Measurements from ENCODE around the gene ASNSD1. TPM values are rescaled to one million over a fixed set of nuclear protein-coding genes. Genes with fewer than 3 reads are reported as not detected.

The ASNSD1 gene
- total and polyA plus RNA-seq, 2 of the 8 experiments (the other 6 are each of a cell fraction or from before 2014, with no cell fraction given) = 14.1 to 44.8 TPM

- H3K14ac ChIP-seq (ENCODE audit: insufficient read length) = no peak overlapping the region
- H2BK120ac ChIP-seq (replicated peaks; ENCODE audit: low read depth, low read length) = no peak overlapping the region
- no peaks in the 10 kb centered on the region for H3K23me2 ChIP-seq (ENCODE audit: low read depth, low read length)
- H3K4me3 ChIP-seq (ENCODE audit: extremely low read depth in 1 of 4, insufficient read depth in 2 of 4, low read depth in 3 of 4, low read length in 4 of 4) = no peak overlapping the region
- no peak overlapping the region for H3K9ac ChIP-seq (replicated peaks in 1 of 4; ENCODE audit: extremely low read depth in 1 of 4, low read depth in 3 of 4, low read length in 3 of 4)
- CTCF ChIA-PET (ENCODE audit: partially characterized antibody) = interaction anchor here (0.6 to 2.5 kb wide), 8 partner anchors 7 to 164 kb away, joined by 3 to 16 read pairs (median 4); no protein-coding TSS in a partner anchor
- no peaks in the 10 kb centered on the region for H4K20me1 ChIP-seq (replicated peaks in 1 of 2; ENCODE audit: control insufficient read depth in 1 of 2, insufficient read depth in 2 of 2, low read length in 2 of 2)
- FAIRE-seq = no peak
- H2BK5ac ChIP-seq (ENCODE audit: low read depth, low read length) = no peak overlapping the region
- H3K4me1 ChIP-seq (replicated peaks in 1 of 4; ENCODE audit: control insufficient read depth in 3 of 4, insufficient read depth in 4 of 4, low read length in 3 of 4) = no peaks in the 10 kb centered on the region; a peak in 1 of 7 replicates
- no peak overlapping the region for H3K18ac ChIP-seq (ENCODE audit: extremely low read depth, low read length)
- no peak overlapping the region for H4K5ac ChIP-seq (ENCODE audit: insufficient read length, low read depth, low read length)
- H3K4me2 ChIP-seq (ENCODE audit: insufficient read depth in 1 of 2, low read depth in 2 of 2, low read length in 2 of 2) = no peak overlapping the region
- TF ChIP-seq USF2 (IDR thresholded peaks at IDR 0.05; ENCODE audit: low read length) = no peak
- TF ChIP-seq SIRT6 (IDR thresholded peaks at IDR 0.05; ENCODE audit: low read length) = no peak
- TF ChIP-seq BRCA1 (IDR thresholded peaks at IDR 0.05; ENCODE audit: low read depth, low read length) = no peak
- no peak for TF ChIP-seq ASH2L (IDR thresholded peaks at IDR 0.05; ENCODE audit: low read length)
- no peak overlapping the region for H2AFZ ChIP-seq (ENCODE audit: low read length)
- no peak overlapping the region for H3K56ac ChIP-seq (replicated peaks; ENCODE audit: insufficient read length, low read depth, low read length)
- H4K8ac ChIP-seq (ENCODE audit: extremely low read depth, insufficient read depth, low read length) = no peak overlapping the region
- no peak for DNase-seq (ENCODE audit: low read depth in 1 of 2, low spot score in 2 of 2)
- H3K36me3 ChIP-seq (ENCODE audit: control insufficient read depth in 2 of 4, insufficient read depth in 4 of 4, low read length in 3 of 4) = no peaks in the 10 kb centered on the region
- no peak overlapping the region for H2AK5ac ChIP-seq (ENCODE audit: low read depth, low read length)
- no peak overlapping the region for H4K91ac ChIP-seq (replicated peaks; ENCODE audit: insufficient read length, low read length)
- H3K27me3 ChIP-seq (replicated peaks in 1 of 4; ENCODE audit: control insufficient read depth in 3 of 4, extremely low read depth in 1 of 4, insufficient read depth in 3 of 4, low read length in 3 of 4) = no peaks in the 10 kb centered on the region
- H3K79me1 ChIP-seq (ENCODE audit: low read depth, low read length) = no peaks in the 10 kb centered on the region
- POLR2A ChIA-PET (ENCODE audit: partially characterized antibody) = no interaction called here
- no peaks in the 10 kb centered on the region for H3K79me2 ChIP-seq (ENCODE audit: control insufficient read depth in 1 of 2, insufficient read depth in 2 of 2, low read length in 2 of 2)
- H3K9me3 ChIP-seq (ENCODE audit: insufficient read depth in 2 of 2, low read depth in 1 of 2, low read length in 1 of 2) = no peaks in the 10 kb centered on the region
- H3K4ac ChIP-seq (replicated peaks; ENCODE audit: insufficient read length, low read depth, low read length) = no peak overlapping the region
- 87% methylated on average over 4 of the region's 4 CpGs; no CpG with 5 or more reads in 1 of the 2 experiments for WGBS, 2 experiments (ENCODE audit: extremely low coverage in 1 of 2, insufficient coverage in 1 of 2, insufficient read length in 1 of 2, insufficient replicate concordance in 2 of 2, low coverage in 1 of 2, low lambda C conversion rate in 2 of 2, missing lambda C conversion rate in 1 of 2)
- no peak overlapping the region for H2BK12ac ChIP-seq (ENCODE audit: low read depth, low read length)
- H3K23ac ChIP-seq (ENCODE audit: insufficient read length) = no peak overlapping the region
- H3K27ac ChIP-seq (ENCODE audit: low read depth, low read length) = no peak overlapping the region
- H2BK20ac ChIP-seq (ENCODE audit: low read length) = no peak overlapping the region
- no peak overlapping the region for H2BK15ac ChIP-seq (ENCODE audit: low read length)
Observed at GRCh38 chr2:189631849-189632248, 29.4 kb upstream of the ASNSD1 start.
